Adrenal gland (tissue), 12 donors: Measurements from ENCODE around the gene MUC6. TPM values are rescaled to one million over a fixed set of nuclear protein-coding genes. Genes with fewer than 3 reads are reported as not detected.

ENCODE experiments used
- DNase-seq, 7 donors: peaks; one replicate each; pipeline ENCODE4 v3.0.0-alpha.2; 2019 to 2020
- H3K27ac ChIP-seq, 5 donors: fragments of 200-600 bp; sonication (generic) in 4 of 5; 1 replicate in 3 of 5; 2 replicates in 2 of 5; pipeline versions ENCODE4 v1.5.1 to v1.8.0; 2016 to 2020; ENCODE audit warnings: mild to moderate bottlenecking in 1 of 5
- H3K27me3 ChIP-seq: fragments of 200-600 bp; 2 replicates; pipeline ENCODE4 v1.8.0; 2021
- H3K36me3 ChIP-seq, 2 donors: fragments of 200-600 bp; replicated peaks in 1 of 2; 1 replicate in 1 of 2; 2 replicates in 1 of 2; pipeline versions ENCODE4 v1.5.1 to v1.8.0; 2018 to 2022
- H3K4me1 ChIP-seq, 2 donors: fragments of 200-600 bp; replicated peaks in 1 of 2; 1 replicate in 1 of 2; 2 replicates in 1 of 2; pipeline versions ENCODE4 v1.5.1 to v1.8.0; 2018 to 2021
- H3K4me3 ChIP-seq, 4 donors: fragments of 200-600 bp; sonication (generic) in 3 of 4; one replicate each; pipeline ENCODE4 v1.5.1; 2016 to 2018
- H3K9me3 ChIP-seq, 3 donors: fragments of 200-600 bp; sonication (generic) in 1 of 3; replicated peaks in 1 of 3; 1 replicate in 2 of 3; 2 replicates in 1 of 3; pipeline versions ENCODE4 v1.5.1 to v1.8.0; 2016 to 2021
- CTCF ChIP-seq, 6 experiments: fragments of 450-650 bp in 4 of 6; fragments of 200-600 bp in 2 of 6; sonication (generic) in 1 of 6; IDR thresholded peaks; 1 replicate in 5 of 6; 2 replicates in 1 of 6; pipeline versions ENCODE4 v1.5.1 to v1.8.0; 2016 to 2021; ENCODE audit warnings: antibody characterized with exemption in 6 of 6, mild to moderate bottlenecking in 2 of 6, moderate library complexity in 1 of 6
- POLR2A ChIP-seq, 2 donors: fragments of 450-650 bp; IDR thresholded peaks; one replicate each; pipeline ENCODE4 v1.6.1; 2017; ENCODE audit warnings: antibody characterized with exemption in 2 of 2, mild to moderate bottlenecking in 2 of 2, moderate library complexity in 1 of 2
- WGBS, 4 donors: extraction: QIAGEN DNeasy Blood & Tissue Kit in 2 of 4; methylation state at CpG; one replicate each; pipeline versions ENCODE4 v1.1.5 to v1.1.7; 2013 to 2017; 5-methylcytosine and 5-hydroxymethylcytosine counted together
- intact Hi-C, 2 donors: fragments of 100-400 bp; cut with DNase I; formaldehyde crosslinking; loops; one replicate each; pipeline versions ENCODE4 v1.14.1 to v1.15.0; 2022 to 2023
- polyA plus RNA-seq, 3 donors: library from polyadenylated mRNA; stranded (reverse); fragments of 200-250 nt in 2 of 3; fragments of 350-450 nt in 1 of 3; fragmentation: Illumina TruSeq in 1 of 3; extraction: RNeasy Lipid Tissue Mini Kit (QIAGEN cat#74804) in 1 of 3; gene quantifications; one replicate each; pipeline ENCODE4 v1.2.3, GENCODE V29; 2013 to 2014
- total RNA-seq, 9 donors: library from RNA; depleted of rRNA in 4 of 9; stranded (reverse); fragments of >200 nt in 4 of 9; fragments of 120-200 nt in 1 of 9; fragmentation: NEBNext Ultra II Directional in 1 of 9; extraction: Animal tissue kit (Norgen Biotek cat#: 25700) in 1 of 9; gene quantifications; one replicate each; pipeline versions ENCODE4 v1.1.0 to v1.2.4, GENCODE V29; 2013 to 2023
- donor health status: healthy with polysubstance abuse.
- donor health status: Bipolar disorder and iron deficiency.
- donor health status: DM: yes; HTN: yes; CAD: no.
- donor health status: DM: no; HTN: no; CAD: no.
- donor health status: DM: no; HTN: no; CAD: no.
- donor health status: DM: yes; HTN: yes; CAD: no.

The MUC6 gene
- total and polyA plus RNA-seq, 12 donors: under 0.01 to 0.72 (median 0.04) TPM; not detected in 7

- Histone ChIP-seq H3K4me1 (no peaks in the 10 kb centered on the region), H3K4me3 (no peak overlapping the region), H3K36me3 (peaks cover 0 to 66% of the 10 kb centered on the region in 2 donors), H3K27ac (no peak overlapping the region), H3K9me3 (no peaks in the 10 kb centered on the region), H3K27me3 (no peaks in the 10 kb centered on the region)
- intact Hi-C loops: no loop called here
- TF ChIP-seq CTCF (IDR thresholded peaks at IDR 0.05) (no peak), POLR2A (IDR thresholded peaks at IDR 0.05) (no peak)
- WGBS, 4 donors: 88 to 98% (median 90%) methylated on average over 9 to 17 of the region's 17 CpGs
- no peak for DNase-seq
Measured at GRCh38 chr11:1011320-1011698, 25.2 kb downstream of the MUC6 start.

DNA sequence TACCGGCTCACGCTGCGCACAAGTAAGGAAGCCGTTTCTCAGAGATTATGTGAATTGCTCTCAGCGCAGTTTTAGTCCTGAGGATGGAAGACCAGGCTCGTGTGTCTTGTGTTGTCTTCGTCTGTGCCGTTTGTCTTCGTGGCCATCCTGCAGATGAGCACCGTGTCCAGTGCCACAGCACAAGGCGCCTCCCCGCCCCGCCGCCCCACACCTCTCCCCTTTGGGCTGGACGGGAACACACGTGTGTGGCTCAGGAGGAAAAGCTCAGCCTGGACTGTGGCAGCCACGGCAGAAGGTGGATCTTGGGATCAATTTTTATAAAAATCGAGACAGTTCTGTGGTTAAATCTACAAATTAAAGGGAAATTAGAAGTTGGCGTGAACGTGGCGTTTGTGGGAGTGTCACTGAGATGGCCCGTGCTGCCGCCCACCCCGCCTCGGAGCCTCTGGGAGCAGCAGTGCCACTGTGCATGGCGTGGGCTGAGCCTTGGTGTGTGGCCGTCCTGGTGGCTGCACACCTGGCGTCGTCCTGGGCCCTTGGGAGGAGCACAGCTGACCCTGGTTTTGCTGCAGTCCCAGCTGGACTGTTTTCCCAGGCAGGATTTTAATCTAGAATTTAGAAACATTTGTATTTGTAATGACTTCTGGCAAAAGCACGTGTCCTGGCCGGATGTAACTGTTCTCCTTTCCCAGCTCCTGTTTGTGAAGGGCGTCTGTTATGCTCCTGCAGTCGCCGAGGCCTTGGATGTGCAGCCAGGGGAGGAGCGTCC lies 25.8 kb downstream of the MUC6 start:
- TF ChIP-seq POLR2A (IDR thresholded peaks at IDR 0.05) (no peak), CTCF (IDR thresholded peaks at IDR 0.05) (no peak)
- intact Hi-C loops: no loop called here
- Histone ChIP-seq H3K27ac (no peak overlapping the region), H3K4me1 (no peaks in the 10 kb centered on the region), H3K9me3 (no peaks in the 10 kb centered on the region), H3K36me3 (peaks cover 0 to 72% of the 10 kb centered on the region in 2 donors), H3K27me3 (no peaks in the 10 kb centered on the region), H3K4me3 (no peak overlapping the region)
- no peak for DNase-seq
- WGBS, 4 donors: 86 to 93% (median 92%) methylated on average over 31 to 35 of the region's 35 CpGs

DNA sequence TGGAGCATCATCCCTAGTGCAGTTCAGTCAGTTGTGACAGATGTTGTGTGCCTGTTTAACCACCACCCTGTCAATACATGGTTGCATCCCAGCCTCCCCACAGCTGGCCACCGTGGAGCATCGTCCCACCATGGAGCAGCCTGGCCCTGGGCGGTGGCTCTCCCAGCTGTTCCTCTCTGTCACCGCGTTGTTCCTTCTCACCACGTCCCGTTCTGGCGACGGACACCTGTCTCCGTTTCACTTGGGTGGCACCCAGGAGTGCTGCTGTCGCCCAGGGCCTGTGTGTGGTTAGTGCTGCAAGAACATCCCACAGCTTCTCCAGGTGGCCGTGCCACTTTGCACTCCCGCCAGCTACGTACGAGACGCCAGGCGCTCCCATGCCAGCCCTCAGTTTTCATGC lies 26.5 kb downstream of the MUC6 start:
- intact Hi-C loops: no loop called here

DNA sequence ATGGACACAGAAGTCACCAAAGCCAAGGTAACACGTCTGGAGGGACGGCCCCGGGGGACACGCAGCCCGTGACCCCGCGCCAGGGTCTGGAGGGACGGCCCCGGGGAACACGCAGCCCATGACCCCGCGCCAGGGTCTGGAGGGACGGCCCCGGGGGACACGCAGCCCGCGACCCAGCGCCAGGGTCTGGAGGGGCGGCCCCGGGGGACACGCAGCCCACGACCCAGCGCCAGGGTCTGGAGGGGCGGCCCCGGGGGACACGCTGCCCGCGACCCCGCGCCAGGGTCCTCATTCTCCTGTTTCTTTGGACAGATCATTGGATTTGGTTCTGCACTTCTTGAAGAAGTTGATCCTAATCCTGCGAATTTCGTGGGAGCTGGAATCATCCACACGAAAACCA lies 27.1 kb downstream of the MUC6 start:
- 90 to 97% (median 93%) methylated on average over 20 to 33 of the region's 33 CpGs for WGBS, 4 donors
- no peak for DNase-seq
- intact Hi-C loops: no loop called here
- H3K4me3 ChIP-seq: no peak overlapping the region
- no peak overlapping the region for H3K27ac ChIP-seq
- TF ChIP-seq POLR2A (IDR thresholded peaks at IDR 0.05): no peak
- TF ChIP-seq CTCF (IDR thresholded peaks at IDR 0.05): no peak
- no peaks in the 10 kb centered on the region for H3K27me3 ChIP-seq
- H3K4me1 ChIP-seq: no peaks in the 10 kb centered on the region
- no peaks in the 10 kb centered on the region for H3K9me3 ChIP-seq
- H3K36me3 ChIP-seq: peaks cover 0 to 85% of the 10 kb centered on the region in 2 donors

More for the DNA sequence above, 26.5 kb downstream of the MUC6 start:
- Histone ChIP-seq H3K4me3 (no peak overlapping the region), H3K9me3 (no peaks in the 10 kb centered on the region), H3K27me3 (no peaks in the 10 kb centered on the region), H3K36me3 (peaks cover 0 to 79% of the 10 kb centered on the region in 2 donors), H3K4me1 (no peaks in the 10 kb centered on the region), H3K27ac (no peak overlapping the region)
- no peak for TF ChIP-seq POLR2A (IDR thresholded peaks at IDR 0.05)
- no peak for TF ChIP-seq CTCF (IDR thresholded peaks at IDR 0.05)
- no peak for DNase-seq
- WGBS, 4 donors: 95 to 97% (median 96%) methylated on average over 17 of the region's 17 CpGs
